ENCODE data around the gene IGSF3.
A peak's percentile ranks its signal among the peaks of the same experiment; 100 is the strongest.

The IGSF3 gene

GRCh38 chr1:116531917-116532316 is 135.6 kb downstream of the IGSF3 start:
- TF ChIP-seq POLR2A (IDR thresholded peaks at IDR 0.05; ENCODE audit: low read depth, low read length) (peak; percentile 62), TAF1 (IDR thresholded peaks at IDR 0.05; ENCODE audit: borderline replicate concordance, low read depth, low read length) (no peak), POLR2AphosphoS5 (IDR thresholded peaks at IDR 0.05; ENCODE audit: low read depth, low read length) (peak; percentile 51)
- FAIRE-seq, result no peak
- no peak for DNase-seq (ENCODE audit: insufficient read length)

- TF ChIP-seq POLR2AphosphoS5 (IDR thresholded peaks at IDR 0.05; ENCODE audit: low read depth, low read length), result no peak
- TF ChIP-seq TAF1 (IDR thresholded peaks at IDR 0.05; ENCODE audit: borderline replicate concordance, low read depth, low read length), result no peak
- TF ChIP-seq POLR2A (IDR thresholded peaks at IDR 0.05; ENCODE audit: low read depth, low read length), result no peak
- FAIRE-seq (no peak), DNase-seq (ENCODE audit: insufficient read length) (no peak)
Measured at GRCh38 chr1:116529681-116530080, 137.9 kb downstream of the IGSF3 start.

DNA sequence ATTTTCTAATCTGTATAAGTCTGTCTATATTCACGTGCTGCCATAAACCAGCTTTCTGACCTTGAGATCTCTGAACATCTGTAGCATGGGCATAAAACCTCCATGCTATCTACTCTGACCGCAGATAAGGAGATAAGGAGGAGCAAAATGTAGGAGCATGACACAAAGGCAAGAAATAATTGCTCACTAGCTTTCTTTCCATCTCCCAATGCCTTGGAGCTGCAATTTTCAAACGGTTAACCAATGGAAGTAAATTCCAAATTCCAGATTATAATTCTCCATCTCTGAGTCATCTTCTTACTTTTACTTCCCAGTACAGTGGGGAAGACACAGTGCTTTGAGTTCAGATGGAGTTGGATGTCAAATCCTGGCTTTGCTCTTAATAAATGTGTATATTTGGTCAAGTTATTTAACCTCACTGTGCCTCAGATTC is 138.3 kb downstream of the IGSF3 start:
- no peak for TF ChIP-seq TAF1 (IDR thresholded peaks at IDR 0.05; ENCODE audit: borderline replicate concordance, low read depth, low read length)
- TF ChIP-seq POLR2A (IDR thresholded peaks at IDR 0.05; ENCODE audit: low read depth, low read length), result peak; percentile 43; the same call in 1 of the 2 replicates
- peak; percentile 54; the same call in 1 of the 2 replicates for TF ChIP-seq POLR2AphosphoS5 (IDR thresholded peaks at IDR 0.05; ENCODE audit: low read depth, low read length)
- no peak for FAIRE-seq

GRCh38 chr1:116528329-116529083 is 139.0 kb downstream of the IGSF3 start:
- DNase-seq (ENCODE audit: insufficient read length), result no peak
- TF ChIP-seq POLR2AphosphoS5 (IDR thresholded peaks at IDR 0.05; ENCODE audit: low read depth, low read length), result peak; percentile 60
- no peak for TF ChIP-seq TAF1 (IDR thresholded peaks at IDR 0.05; ENCODE audit: borderline replicate concordance, low read depth, low read length)
- peak; percentile 56 for TF ChIP-seq POLR2A (IDR thresholded peaks at IDR 0.05; ENCODE audit: low read depth, low read length)
- FAIRE-seq, result no peak

More for the DNA sequence above, 138.3 kb downstream of the IGSF3 start:
- DNase-seq (ENCODE audit: insufficient read length), result no peak

GRCh38 chr1:116525440-116525839 is 142.1 kb downstream of the IGSF3 start:
- FAIRE-seq (no peak), DNase-seq (ENCODE audit: insufficient read length) (no peak)
- no peak for TF ChIP-seq POLR2AphosphoS5 (IDR thresholded peaks at IDR 0.05; ENCODE audit: low read depth, low read length)
- TF ChIP-seq TAF1 (IDR thresholded peaks at IDR 0.05; ENCODE audit: borderline replicate concordance, low read depth, low read length), result no peak
- peak; percentile 48; the same call in 1 of the 2 replicates for TF ChIP-seq POLR2A (IDR thresholded peaks at IDR 0.05; ENCODE audit: low read depth, low read length)
